ENCODE measurements around the gene HTR4. TPM values are rescaled to one million over a fixed set of nuclear protein-coding genes. Genes with fewer than 3 reads are reported as not detected.

HTR4 gene
- polyA plus RNA-seq, 1 of the 3 experiments (the other 2 are of a cell fraction), result not detected

DNA sequence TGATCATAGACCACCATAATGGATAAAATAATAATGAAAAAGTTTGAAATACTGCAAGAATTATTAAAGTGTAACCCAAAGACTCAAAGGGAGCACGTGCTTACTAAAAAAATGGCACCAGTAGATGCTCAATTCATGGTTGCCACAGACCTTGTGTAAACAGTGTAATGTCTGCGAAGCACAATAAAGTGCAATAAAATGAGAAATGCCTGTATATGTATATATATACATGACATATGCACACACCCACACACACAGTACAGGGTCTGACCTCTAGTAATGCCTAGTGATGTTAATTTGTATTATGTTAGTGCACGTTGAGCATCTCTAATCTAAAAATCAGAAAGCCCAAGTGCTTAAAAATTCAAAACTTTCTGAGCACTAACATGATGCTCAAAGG, 218.3 kb downstream of the HTR4 start:
- Histone ChIP-seq H4K20me1 (ENCODE audit: insufficient read depth) (no peaks in the 10 kb centered on the region), H3K27ac (ENCODE audit: low read depth in 2 of 2, low read length in 1 of 2) (no peak overlapping the region), H3K27me3 (ENCODE audit: insufficient read depth) (no peaks in the 10 kb centered on the region), H3K4me1 (ENCODE audit: control insufficient read depth in 1 of 2, insufficient read depth in 2 of 2, low read depth in 1 of 2, low read length in 1 of 2) (no peaks in the 10 kb centered on the region), H3K79me2 (ENCODE audit: insufficient read depth) (no peaks in the 10 kb centered on the region), H3K9me2 (no peaks in the 10 kb centered on the region), H2AFZ (ENCODE audit: low read depth) (no peak overlapping the region), H3K9ac (no peak overlapping the region), H3K4me3 (ENCODE audit: low read depth in 2 of 2, low read length in 1 of 2) (no peak overlapping the region), H3K9me3 (no peaks in the 10 kb centered on the region; the same call in 1 of the 2 replicates), H3K4me2 (no peak overlapping the region), H3K36me3 (replicated peaks in 1 of 2; ENCODE audit: control insufficient read depth in 1 of 2, insufficient read depth in 2 of 2, low read length in 1 of 2) (peaks cover 85 to 90% of the 10 kb centered on the region in 2 experiments), H3F3A (replicated peaks; ENCODE audit: insufficient read depth) (no peaks in the 10 kb centered on the region)
- ChIA-PET CTCF (interaction anchor here (2.4 to 2.6 kb wide), 2 partner anchors 295 to 297 kb away, joined by 13 to 22 read pairs; no protein-coding TSS in a partner anchor), POLR2A (no interaction called here)
- TF ChIP-seq, protein P1, sequence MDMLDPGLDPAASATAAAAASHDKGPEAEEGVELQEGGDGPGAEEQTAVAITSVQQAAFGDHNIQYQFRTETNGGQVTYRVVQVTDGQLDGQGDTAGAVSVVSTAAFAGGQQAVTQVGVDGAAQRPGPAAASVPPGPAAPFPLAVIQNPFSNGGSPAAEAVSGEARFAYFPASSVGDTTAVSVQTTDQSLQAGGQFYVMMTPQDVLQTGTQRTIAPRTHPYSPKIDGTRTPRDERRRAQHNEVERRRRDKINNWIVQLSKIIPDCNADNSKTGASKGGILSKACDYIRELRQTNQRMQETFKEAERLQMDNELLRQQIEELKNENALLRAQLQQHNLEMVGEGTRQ (IDR thresholded peaks at IDR 0.05; ENCODE audit: borderline replicate concordance, low read depth, low read length), result no peak
- no peak for TF ChIP-seq FOXJ3 (CRISPR knock-in tag; IDR thresholded peaks at IDR 0.05)
- no peak for TF ChIP-seq SMC3 (IDR thresholded peaks at IDR 0.05; ENCODE audit: low read depth, low read length)
- TF ChIP-seq TEAD4 (IDR thresholded peaks at IDR 0.05; ENCODE audit: borderline replicate concordance, insufficient read depth), result no peak
- TF ChIP-seq RXRA (IDR thresholded peaks at IDR 0.05; ENCODE audit: borderline replicate concordance, low read depth), result no peak
- TF ChIP-seq JUND (IDR thresholded peaks at IDR 0.05), result no peak
- TF ChIP-seq RAD21 (IDR thresholded peaks at IDR 0.05; ENCODE audit: low read length), result no peak
- DNase-seq, result no peak
- 95% methylated on average over 3 of the region's 3 CpGs for WGBS (ENCODE audit: low lambda C conversion rate)

DNA sequence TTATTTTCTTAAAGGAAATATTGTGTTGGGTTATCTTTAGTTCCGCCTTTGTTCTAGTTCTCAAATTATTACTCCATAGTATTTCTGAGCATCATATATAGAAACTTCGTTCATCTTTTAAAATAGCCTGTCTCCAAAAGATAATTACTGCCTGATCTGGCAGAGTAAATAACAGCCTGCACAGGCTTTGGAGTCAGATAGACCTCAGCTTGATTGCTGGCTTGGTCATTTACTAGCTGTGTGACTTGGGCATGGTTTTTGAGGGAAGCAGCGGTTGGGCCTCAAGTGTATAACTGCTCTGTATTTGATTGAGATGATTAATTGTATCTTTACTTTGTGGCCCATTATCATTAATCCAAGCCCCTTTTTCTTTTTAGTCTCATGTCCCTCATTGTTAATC, 220.5 kb downstream of the HTR4 start:
- ChIA-PET CTCF (no interaction called here), POLR2A (no interaction called here)
- Histone ChIP-seq H3K4me2 (no peak overlapping the region), H3K27ac (ENCODE audit: low read depth in 2 of 2, low read length in 1 of 2) (no peak overlapping the region), H3K4me1 (ENCODE audit: control insufficient read depth in 1 of 2, insufficient read depth in 2 of 2, low read depth in 1 of 2, low read length in 1 of 2) (no peaks in the 10 kb centered on the region), H3K9me2 (no peaks in the 10 kb centered on the region), H3K9ac (no peak overlapping the region), H3K4me3 (ENCODE audit: low read depth in 2 of 2, low read length in 1 of 2) (no peak overlapping the region), H3K79me2 (ENCODE audit: insufficient read depth) (peaks cover 4% of the 10 kb centered on the region; the same call in 1 of the 2 replicates), H3K36me3 (replicated peaks in 1 of 2; ENCODE audit: control insufficient read depth in 1 of 2, insufficient read depth in 2 of 2, low read length in 1 of 2) (peaks cover 82% of the 10 kb centered on the region in 2 experiments), H3K9me3 (no peaks in the 10 kb centered on the region; the same call in 1 of the 2 replicates), H3K27me3 (ENCODE audit: insufficient read depth) (no peaks in the 10 kb centered on the region), H3F3A (replicated peaks; ENCODE audit: insufficient read depth) (peaks cover 5% of the 10 kb centered on the region), H2AFZ (ENCODE audit: low read depth) (no peak overlapping the region), H4K20me1 (ENCODE audit: insufficient read depth) (no peaks in the 10 kb centered on the region)
- WGBS (ENCODE audit: low lambda C conversion rate), result 99% methylated on average over 3 of the region's 3 CpGs
- DNase-seq, result no peak
- TF ChIP-seq TEAD4 (IDR thresholded peaks at IDR 0.05; ENCODE audit: borderline replicate concordance, insufficient read depth), result no peak
- TF ChIP-seq, protein P2, sequence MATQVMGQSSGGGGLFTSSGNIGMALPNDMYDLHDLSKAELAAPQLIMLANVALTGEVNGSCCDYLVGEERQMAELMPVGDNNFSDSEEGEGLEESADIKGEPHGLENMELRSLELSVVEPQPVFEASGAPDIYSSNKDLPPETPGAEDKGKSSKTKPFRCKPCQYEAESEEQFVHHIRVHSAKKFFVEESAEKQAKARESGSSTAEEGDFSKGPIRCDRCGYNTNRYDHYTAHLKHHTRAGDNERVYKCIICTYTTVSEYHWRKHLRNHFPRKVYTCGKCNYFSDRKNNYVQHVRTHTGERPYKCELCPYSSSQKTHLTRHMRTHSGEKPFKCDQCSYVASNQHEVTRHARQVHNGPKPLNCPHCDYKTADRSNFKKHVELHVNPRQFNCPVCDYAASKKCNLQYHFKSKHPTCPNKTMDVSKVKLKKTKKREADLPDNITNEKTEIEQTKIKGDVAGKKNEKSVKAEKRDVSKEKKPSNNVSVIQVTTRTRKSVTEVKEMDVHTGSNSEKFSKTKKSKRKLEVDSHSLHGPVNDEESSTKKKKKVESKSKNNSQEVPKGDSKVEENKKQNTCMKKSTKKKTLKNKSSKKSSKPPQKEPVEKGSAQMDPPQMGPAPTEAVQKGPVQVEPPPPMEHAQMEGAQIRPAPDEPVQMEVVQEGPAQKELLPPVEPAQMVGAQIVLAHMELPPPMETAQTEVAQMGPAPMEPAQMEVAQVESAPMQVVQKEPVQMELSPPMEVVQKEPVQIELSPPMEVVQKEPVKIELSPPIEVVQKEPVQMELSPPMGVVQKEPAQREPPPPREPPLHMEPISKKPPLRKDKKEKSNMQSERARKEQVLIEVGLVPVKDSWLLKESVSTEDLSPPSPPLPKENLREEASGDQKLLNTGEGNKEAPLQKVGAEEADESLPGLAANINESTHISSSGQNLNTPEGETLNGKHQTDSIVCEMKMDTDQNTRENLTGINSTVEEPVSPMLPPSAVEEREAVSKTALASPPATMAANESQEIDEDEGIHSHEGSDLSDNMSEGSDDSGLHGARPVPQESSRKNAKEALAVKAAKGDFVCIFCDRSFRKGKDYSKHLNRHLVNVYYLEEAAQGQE (IDR thresholded peaks at IDR 0.05; ENCODE audit: low read depth, low read length), result no peak
- no peak for TF ChIP-seq FOXM1 (IDR thresholded peaks at IDR 0.05; ENCODE audit: low read depth)
- no peak for TF ChIP-seq EP300 (IDR thresholded peaks at IDR 0.05; ENCODE audit: borderline replicate concordance in 1 of 2, low read depth in 1 of 2, low read length in 1 of 2)
- TF ChIP-seq, protein P3, sequence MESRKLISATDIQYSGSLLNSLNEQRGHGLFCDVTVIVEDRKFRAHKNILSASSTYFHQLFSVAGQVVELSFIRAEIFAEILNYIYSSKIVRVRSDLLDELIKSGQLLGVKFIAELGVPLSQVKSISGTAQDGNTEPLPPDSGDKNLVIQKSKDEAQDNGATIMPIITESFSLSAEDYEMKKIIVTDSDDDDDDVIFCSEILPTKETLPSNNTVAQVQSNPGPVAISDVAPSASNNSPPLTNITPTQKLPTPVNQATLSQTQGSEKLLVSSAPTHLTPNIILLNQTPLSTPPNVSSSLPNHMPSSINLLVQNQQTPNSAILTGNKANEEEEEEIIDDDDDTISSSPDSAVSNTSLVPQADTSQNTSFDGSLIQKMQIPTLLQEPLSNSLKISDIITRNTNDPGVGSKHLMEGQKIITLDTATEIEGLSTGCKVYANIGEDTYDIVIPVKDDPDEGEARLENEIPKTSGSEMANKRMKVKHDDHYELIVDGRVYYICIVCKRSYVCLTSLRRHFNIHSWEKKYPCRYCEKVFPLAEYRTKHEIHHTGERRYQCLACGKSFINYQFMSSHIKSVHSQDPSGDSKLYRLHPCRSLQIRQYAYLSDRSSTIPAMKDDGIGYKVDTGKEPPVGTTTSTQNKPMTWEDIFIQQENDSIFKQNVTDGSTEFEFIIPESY (IDR thresholded peaks at IDR 0.05; ENCODE audit: borderline replicate concordance, low read depth), result no peak
- no peak for TF ChIP-seq ELF1 (IDR thresholded peaks at IDR 0.05)
- no peak for TF ChIP-seq RFX5 (IDR thresholded peaks at IDR 0.05; ENCODE audit: low read length)
- no peak for TF ChIP-seq TCF12 (IDR thresholded peaks at IDR 0.05)
- TF ChIP-seq, protein P4, sequence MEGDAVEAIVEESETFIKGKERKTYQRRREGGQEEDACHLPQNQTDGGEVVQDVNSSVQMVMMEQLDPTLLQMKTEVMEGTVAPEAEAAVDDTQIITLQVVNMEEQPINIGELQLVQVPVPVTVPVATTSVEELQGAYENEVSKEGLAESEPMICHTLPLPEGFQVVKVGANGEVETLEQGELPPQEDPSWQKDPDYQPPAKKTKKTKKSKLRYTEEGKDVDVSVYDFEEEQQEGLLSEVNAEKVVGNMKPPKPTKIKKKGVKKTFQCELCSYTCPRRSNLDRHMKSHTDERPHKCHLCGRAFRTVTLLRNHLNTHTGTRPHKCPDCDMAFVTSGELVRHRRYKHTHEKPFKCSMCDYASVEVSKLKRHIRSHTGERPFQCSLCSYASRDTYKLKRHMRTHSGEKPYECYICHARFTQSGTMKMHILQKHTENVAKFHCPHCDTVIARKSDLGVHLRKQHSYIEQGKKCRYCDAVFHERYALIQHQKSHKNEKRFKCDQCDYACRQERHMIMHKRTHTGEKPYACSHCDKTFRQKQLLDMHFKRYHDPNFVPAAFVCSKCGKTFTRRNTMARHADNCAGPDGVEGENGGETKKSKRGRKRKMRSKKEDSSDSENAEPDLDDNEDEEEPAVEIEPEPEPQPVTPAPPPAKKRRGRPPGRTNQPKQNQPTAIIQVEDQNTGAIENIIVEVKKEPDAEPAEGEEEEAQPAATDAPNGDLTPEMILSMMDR (IDR thresholded peaks at IDR 0.05), result no peak

All from SK-N-SH (cell line).